Testis (tissue), 2 donors: ENCODE data around the gene C15orf61.

ENCODE experiments used
- POLR2A ChIP-seq: fragments of 450-650 bp; IDR thresholded peaks from one replicate; pipeline ENCODE4 v1.6.1; 2017; ENCODE audit warnings: antibody characterized with exemption, mild to moderate bottlenecking, moderate library complexity
- TF ChIP-seq, protein P1 (sequence below), 3 experiments: fragments of 450-650 bp in 2 of 3; fragments of 200-600 bp in 1 of 3; sonication (generic) in 1 of 3; IDR thresholded peaks; one replicate each; pipeline ENCODE4 v1.5.1; 2016 to 2019; ENCODE audit warnings: antibody characterized with exemption in 3 of 3, mild to moderate bottlenecking in 2 of 3, moderate library complexity in 1 of 3

GRCh38 chr15:67479781-67480505 is 41.0 kb upstream of the C15orf61 start:
- TF ChIP-seq, protein P1, sequence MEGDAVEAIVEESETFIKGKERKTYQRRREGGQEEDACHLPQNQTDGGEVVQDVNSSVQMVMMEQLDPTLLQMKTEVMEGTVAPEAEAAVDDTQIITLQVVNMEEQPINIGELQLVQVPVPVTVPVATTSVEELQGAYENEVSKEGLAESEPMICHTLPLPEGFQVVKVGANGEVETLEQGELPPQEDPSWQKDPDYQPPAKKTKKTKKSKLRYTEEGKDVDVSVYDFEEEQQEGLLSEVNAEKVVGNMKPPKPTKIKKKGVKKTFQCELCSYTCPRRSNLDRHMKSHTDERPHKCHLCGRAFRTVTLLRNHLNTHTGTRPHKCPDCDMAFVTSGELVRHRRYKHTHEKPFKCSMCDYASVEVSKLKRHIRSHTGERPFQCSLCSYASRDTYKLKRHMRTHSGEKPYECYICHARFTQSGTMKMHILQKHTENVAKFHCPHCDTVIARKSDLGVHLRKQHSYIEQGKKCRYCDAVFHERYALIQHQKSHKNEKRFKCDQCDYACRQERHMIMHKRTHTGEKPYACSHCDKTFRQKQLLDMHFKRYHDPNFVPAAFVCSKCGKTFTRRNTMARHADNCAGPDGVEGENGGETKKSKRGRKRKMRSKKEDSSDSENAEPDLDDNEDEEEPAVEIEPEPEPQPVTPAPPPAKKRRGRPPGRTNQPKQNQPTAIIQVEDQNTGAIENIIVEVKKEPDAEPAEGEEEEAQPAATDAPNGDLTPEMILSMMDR (IDR thresholded peaks at IDR 0.05): no peak
- no peak for TF ChIP-seq POLR2A
